HG02678 (cell line): ENCODE results near the gene ACTMAP.
"Not testable (repeated sequence)": the region's sequence is repeated elsewhere in the genome, so short reads cannot be mapped to it uniquely, and the experiment has no call there.

Experiments used
- ATAC-seq: cut with Tn5 transposase; IDR thresholded peaks from one replicate; pipeline ENCODE4 v1.9.1; 2021; ENCODE audit warnings: mild to moderate bottlenecking, moderate library complexity; ENCODE audit not compliant: unreplicated experiment

The ACTMAP gene

DNA sequence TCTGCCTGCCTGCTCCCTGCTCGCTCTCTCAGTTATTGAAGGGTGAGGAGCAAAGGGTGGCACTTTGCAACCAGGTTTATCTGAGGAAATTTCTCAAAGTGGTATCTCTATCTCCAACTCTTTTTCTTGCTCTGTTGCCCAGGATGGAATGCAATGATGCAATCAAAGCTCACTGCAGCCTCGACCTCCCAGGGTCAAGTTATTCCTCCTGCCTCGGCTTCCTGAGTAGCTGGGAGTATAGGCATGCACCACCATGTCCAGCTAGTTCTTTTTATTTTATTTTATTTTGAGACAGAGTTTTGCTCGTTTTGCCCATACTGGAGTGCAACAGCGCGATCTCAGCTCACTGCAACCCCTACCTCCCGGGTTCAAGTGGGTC lies 4.9 kb downstream of the ACTMAP start:
- no peak for ATAC-seq

DNA sequence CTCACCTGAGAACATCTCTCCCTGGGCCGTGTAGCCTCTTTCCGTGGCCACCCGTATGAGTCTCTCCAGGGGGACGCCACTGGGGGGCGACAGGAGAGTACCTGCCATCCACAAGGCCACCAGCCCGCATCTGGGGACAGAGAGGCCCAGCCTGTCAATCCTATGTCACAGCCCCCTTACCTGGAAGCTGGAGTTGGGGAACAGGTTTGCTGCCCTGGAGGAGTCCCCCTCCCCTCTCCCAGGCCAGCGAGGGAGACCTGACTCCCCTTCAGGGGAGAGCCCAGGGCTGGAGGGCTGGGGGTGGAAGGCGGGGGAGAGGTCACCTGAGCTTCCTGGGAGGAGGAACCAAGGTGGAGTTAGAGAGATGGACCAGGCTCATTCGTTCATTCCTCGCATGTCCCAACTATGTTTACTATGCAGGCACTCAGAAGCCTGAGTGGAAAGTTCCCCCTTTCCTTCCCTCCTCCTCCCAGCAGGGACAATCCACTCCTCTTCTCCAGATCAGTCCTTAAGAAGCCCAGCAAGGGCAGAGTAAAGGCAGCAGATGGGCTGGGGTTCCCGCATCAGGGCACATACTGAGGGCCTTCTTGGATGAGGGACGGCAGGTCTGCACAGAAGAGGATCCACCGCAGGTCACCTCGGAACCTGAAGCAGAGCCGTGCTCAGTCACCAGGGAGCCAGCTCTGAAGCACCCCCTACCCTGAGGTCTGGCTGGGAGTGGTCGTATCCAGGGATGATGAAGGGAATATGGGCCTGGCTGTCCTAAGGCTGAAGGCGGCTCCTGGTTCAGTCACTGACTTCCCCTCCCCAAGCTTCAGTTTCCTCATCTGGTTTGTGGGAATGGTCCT lies 5.5 kb downstream of the ACTMAP start:
- ATAC-seq = no peak

DNA sequence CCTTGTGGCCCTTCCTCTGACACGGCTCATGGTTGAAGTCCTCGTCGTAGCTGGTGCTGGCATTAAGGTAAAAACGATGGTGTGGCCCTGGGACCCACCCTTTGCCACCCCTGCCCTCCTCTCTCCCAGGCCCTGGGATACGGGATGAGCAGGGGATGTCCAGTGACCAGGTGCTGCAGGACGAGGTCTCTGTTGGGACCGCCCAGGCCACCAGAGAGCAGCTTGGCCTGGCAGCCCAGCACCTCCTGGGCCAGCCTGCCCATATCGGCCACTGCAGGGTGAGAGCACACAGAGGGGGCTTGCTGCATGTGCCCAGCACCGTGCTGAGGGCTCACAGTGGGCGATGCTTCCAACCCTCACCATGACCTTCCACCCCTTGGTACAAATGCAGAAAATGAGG lies 6.4 kb downstream of the ACTMAP start:
- no peak for ATAC-seq

DNA sequence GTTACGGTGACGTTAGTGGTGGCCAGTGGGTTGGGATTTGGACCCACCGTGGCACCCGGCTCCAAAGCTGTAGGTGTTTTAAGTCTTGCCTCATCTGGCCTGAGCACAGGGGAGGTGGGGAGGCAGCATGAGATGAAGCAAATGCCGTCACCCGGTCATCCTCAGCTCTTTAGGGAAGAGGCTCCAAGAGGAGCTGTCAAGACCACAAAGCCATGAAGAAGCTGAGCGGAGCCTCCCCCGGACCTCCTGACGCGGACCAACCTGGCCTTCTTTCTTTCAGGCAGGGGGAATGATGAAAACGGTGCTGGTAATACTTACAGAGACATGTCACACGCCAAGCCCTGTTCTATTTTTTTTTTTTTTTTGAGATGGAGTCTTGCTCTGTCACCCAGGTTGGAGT lies 7.4 kb downstream of the ACTMAP start:
- ATAC-seq = no peak

DNA sequence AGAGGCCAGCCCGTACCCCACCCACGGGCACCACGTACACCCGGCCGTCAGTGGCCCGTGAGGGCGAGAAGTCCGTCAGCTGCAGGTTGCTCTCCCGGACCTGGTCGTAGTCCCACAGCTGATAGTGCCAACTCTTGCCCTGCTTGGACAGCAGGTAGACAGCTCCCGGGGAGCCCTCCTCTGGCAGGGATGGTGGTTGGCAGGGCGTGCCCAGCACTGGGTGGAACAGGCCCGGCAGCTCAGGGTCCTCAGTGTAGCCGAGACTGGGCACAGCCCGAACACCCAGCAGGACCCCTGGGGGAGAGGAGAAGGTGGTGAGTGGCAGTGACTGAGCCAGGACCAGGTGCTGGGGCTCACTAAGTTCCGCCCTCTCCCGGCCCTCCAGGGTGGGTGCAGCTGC lies 7.8 kb downstream of the ACTMAP start:
- no peak for ATAC-seq

DNA sequence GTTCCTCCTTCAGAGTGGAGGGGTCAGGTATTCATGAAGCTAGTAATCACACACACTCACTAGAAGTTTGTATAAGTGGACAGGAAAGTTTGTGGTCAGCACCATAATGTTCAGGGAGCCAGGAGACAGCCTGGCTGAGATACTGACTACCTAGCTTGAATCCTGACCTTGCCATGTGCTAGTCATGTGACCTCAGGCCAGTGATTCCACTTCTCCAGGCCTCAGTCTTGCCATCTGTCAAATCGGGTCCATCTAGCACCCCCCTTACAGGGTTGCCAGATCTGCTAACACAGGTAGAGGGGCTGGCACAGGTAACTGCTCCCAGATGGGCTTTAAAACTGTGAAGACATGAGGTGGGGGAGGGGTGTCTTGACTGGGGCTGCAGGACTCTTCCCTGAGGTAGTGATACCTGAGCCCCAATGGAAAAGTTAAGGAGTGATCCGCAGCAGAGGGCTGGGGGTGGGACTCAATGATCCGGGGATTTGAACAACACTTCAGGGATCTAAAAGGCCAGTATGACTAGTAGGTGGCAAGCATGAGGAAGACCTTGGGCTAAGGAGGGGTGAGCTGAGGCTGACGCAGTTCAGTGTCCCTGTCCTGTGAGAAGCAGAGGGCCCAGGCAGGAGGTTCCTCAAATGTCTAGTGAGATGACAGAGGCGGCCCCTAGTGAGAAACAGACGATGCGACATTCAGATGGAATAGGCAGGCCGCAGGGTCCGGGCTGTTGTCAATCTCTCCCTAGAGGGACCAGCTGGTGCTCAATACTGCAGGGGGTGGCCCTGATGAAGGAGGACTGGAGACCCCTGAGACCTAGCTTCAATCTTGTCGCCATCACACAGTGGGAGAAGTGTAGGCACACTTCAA lies 8.5 kb downstream of the ACTMAP start:
- ATAC-seq = no peak

DNA sequence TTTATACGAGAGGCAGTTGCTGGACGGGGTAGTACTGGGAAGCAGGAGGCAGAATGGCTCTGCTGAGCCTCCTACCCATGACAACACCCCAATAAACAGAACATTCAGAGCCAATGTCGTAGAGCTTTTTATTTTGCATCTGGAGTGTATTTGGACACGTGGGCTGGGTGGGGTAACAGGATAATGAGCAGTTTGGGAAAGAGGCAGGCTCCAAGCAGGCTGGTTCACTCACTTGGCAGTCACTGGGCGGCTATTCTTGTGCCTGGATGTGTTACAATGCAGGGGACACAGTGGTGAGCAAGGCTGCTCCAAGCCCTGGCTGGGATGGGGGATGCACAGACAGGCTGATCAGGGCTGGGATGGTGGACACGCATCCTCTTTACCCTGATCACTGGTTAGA lies 9.5 kb downstream of the ACTMAP start:
- ATAC-seq = no peak

DNA sequence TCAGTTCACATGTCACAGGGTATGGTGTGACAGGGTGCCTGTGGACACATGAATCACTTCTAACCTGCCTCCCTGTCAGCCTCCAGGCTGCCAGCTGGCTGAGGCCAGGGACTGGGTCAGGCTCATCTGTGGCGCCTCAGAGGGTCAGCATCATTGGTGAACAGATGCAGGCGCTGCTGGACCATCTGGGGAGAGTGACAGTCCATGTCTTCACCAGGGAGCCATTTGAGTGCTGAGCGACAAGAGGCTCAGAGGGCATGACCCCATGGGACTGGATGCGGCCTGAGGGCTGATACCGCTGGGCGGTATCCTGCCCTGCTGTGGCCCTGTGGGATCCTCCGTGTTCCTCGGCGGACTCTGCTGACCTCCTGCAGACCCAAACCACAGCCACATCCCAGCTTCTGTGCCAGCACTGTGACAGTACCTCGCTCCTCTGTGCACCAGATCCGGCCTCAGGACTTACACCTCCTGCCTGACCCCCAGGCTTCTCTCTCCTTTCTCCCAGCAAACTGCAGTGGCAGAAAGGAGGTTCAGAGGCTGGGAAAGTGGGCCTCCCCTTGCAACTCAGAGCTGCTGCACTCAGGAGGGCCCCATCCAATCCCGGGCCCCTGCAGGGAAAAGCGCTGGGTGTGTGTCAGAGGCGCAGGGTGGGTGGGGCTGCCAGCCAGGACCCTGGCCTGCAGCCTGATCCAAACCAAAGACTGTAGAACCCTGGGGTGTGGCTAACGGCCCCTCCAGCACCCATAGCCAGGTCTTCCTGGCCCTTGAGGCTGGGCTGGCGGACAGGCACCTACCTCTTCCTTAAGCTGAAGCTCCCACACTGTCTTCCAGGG lies 10.2 kb downstream of the ACTMAP start:
- ATAC-seq = no peak

DNA sequence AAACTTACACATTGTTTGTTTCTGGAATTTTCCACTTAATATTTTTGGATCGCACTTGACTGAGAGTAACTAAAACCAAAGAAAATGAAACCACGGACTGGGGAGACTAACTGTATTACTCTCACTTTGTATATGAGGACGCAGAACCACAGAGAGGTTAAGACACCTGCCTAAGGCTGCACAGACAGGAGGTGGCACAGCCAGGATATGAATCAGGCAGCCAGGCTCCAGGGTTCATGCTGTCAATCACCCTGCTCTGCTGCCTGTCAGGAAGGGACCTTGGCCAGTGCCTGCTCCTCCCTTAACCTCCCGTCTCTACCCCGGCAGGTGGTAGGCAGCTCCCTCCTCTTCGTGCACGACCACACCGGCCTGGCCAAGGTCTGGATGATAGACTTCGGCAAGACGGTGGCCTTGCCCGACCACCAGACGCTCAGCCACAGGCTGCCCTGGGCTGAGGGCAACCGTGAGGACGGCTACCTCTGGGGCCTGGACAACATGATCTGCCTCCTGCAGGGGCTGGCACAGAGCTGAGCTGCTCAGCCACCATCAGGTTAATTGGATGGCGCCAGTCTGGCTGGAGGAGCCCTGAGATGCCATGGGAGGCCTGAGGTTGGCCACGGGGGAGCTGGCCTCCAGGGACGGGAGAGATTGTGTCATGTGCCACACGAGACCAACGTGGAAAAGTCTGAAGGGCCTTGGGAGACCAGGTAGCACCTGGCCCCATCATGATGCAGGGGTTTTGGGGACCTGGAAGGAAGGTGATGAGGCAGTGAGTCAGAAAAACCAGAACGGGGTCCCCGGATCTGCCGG lies 11.0 kb downstream of the ACTMAP start:
- ATAC-seq = no peak

DNA sequence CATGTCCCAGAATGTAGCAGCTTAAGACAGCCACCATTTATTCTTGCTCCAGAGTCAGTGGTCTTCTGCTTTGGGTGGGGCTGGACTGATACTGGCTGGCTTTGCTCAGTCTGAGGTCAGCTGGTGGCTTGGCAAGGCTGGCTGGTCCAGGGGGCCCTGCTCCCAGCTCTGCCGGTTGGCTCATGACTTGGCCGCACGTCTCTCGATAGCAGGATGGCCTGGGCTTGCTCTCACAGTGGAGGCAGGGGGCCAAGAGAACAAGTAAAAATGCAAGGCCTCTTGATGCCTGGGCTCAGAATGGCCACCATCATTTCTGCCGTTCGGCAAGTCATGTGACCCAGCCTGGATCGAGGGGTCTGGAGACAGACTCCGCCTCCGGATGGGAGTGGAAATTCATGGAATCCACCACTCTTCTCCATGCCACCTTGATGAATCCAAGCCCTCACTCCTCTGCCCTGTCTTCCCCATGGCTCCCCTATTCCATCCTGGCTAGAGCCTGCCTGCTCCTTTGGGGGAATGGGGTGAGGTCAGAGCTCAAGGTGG lies 13.1 kb downstream of the ACTMAP start:
- no peak for ATAC-seq

DNA sequence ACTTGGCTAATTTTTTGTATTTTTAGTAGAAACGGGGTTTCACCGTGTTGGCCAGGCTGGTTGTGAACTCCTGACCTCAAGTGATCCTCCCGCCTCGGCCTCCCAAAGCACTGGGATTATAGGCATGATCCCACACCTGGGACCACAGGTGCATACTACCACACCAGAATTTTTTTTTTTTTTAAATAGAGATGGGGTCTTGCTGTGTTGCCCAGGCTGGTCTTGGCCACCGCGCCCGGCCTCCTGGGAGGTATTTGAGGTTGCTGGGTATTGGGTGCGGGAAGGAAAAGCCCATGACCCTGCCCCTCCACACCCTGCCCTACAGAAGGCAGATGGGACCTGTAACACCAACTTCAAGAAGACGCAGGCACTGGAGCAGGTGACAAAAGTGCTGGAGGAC lies 13.6 kb downstream of the ACTMAP start:
- no peak for ATAC-seq

DNA sequence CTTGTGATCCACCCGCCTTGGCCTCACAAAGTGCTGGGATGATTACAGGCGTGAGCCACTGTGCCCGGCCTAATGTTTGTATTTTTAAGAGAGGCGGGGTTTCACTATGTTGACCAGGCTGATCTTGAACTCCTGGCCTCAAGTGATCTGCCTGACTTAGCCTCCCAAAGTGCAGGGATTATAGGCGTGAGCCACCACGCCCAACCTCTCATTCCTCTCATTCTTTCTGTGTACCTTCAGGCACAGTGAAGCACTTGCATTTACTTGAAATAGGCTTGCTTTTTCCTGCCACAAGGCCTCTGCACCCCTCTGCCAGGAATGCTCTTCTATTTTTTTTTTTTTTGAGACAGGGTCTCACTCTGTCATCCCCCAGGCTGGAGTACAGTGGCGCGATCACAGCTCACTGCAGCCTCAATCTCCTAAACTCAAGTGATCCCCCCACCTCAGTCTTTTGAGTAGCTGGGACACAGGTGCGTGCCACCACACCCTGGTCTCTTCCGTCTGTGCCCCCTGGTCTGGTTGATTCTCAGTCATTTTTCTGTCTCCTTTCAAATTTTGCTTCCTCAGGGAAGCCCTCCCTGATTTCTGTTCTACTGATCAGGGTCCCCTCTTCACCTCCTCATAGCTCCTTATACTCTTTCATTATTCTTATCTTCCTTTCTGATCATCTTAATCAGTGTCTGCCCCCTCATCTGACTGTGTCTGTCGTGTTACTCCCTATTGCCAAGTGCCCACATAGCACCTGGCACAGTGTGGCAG lies 15.1 kb downstream of the ACTMAP start:
- no peak for ATAC-seq

DNA sequence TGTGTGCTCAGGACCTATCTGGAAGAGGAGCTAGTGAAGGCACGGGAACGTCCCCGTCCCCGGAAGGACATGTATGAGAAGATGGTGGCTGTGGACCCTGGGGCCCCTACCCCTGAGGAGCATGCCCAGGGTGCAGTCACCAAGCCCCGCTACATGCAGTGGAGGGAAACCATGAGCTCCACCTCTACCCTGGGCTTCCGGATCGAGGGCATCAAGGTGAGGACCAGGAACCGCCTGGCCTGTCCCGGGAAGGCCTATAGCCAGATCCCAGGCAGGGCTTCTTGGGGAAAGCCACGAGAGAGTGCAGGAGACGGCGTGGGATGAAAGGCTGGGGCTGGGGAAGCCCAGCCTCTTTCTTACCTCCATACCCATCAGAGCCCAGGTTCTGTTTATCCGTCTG lies 17.1 kb downstream of the ACTMAP start:
- no peak for ATAC-seq

DNA sequence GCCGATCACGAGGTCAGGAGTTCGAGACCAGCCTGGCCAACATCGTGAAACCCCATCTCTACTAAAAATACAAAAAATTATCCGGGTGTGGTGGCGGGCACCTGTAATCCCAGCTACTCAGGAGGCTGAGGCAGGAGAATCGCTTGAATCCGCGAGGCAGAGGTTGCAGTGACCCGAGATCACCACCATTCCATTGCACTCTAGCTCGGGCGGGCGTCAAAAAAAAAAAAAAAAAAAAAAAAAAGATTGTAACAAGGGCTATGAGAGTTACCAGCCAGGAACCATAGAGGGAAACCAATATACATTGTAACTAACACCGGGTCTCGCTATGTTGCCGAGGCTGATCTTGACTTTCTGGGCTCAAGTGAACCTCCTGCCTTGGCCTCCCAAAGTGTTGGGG lies 18.0 kb downstream of the ACTMAP start:
- not testable (repeated sequence) for ATAC-seq

DNA sequence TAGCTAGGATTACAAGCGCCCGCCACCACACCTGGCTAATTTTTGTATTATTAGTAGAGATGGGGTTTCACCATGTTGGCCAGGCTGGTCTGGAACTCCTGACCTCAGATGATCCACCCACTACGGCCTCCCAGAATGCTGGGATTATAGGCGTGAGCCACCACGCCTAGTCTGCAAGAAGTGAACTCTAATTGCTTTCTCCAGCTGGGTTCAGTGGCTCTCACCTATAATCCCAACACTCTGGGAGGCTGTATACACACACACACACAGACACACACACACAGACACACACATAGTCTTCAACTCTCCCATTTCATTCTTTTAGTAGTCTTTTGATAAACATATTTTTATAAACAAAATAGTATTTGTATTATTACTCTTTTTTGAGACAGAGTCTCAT lies 20.2 kb downstream of the ACTMAP start:
- not testable (repeated sequence) for ATAC-seq

DNA sequence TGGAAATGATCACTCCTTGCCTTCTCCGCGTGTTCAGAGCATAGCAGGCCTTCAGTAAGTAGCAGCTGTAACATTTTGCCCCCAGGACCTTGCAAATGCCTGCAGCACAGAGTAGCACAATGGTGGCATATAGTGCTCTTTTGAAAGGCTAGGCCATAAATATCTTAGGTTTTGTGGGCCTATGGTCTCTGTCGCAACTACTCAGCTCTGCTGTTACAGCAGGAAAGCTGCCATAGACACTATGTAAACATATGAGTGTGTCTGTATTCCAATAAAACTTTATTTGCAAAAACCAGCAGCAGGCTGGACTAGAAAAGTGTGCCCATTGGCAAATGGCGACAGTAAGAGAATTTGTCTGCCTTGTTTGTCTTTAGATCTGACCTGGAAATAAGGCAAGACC lies 24.0 kb downstream of the ACTMAP start:
- ATAC-seq = no peak

DNA sequence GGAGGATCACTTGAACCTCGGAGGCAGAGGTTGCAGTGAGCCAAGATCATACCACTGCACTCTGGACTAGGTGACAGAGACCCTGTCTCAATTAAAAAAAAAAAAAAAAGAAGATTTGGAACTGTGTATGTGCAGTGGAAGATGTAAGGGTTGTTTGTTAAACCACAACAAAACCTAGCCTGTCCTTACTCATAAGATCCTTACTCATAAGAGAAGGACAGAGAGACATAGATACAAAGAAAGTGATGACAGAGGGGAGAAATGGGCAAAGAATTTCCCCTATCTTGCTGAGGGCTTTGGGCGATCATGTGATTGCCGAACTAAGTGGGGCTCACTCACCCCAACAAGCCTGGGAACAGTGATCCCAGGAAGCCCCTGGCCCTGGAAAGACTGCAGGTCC lies 25.4 kb downstream of the ACTMAP start:
- ATAC-seq = no peak

DNA sequence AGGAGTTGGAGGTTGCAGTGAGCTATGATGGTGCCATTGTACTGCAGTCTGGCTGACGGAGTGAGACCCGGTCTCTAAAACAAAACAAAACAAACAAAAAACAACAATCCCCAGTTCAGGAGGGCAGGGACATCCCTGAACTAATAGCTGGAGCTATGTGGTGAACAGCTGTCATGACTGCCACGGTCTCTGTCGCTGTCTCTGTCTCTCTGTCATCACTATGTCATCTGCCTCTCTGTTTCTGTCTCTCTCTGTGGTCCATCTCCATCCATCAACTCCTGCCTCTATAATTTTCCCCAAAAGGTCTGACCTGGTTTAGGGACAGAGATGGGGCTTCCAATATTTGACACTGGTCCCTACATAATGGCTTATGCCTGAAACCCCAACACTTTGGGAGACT lies 26.0 kb downstream of the ACTMAP start:
- ATAC-seq = no peak

DNA sequence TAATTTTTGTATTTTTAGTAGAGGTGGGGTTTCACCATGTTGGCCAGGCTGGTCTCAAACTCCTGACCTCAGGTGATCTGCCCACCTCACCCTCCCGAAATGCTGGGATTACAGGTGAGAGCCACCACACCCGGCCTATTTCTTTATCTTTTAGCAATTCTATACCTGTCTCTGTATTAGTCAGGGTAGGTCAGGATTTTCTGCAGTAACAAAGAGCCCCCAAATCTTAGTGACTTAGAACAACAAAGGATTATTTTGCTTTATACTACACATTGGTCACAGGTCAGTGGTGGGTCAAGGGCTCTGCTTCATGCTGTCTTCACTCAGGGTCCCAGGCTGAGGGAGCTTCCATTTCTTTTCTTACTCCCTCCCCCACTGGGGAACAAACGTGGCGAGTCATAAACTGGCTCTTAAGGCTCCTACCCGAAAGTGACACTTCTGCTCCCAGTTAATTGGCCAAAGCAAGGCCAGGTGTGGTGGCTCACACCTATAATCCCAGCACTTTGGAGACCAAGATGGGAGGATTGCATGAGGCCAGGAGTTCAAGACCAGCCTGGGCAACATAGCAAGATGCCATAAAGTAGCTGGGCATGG lies 26.5 kb downstream of the ACTMAP start:
- no peak for ATAC-seq
